ENCODE results near the gene RNF2.

DNA sequence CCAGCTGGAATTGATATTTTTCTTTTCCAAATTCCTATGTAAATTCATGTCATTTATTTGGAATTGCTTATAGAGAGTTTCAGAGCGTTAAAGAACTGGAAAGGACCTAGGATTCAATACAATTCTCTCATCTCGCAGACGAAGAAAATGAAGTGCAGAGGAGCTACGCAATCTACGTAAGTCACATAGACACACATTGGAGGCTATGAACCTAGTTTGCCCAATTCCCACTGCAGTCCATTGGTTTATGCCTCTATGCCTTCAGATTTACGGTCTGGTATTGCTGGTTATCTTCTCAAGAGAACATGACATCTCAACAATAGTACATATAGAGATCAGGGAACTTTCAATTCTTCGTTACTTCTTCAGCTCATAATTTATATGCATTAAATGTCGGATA lies 971 bp upstream of the RNF2 start:
- TF ChIP-seq, protein P1, sequence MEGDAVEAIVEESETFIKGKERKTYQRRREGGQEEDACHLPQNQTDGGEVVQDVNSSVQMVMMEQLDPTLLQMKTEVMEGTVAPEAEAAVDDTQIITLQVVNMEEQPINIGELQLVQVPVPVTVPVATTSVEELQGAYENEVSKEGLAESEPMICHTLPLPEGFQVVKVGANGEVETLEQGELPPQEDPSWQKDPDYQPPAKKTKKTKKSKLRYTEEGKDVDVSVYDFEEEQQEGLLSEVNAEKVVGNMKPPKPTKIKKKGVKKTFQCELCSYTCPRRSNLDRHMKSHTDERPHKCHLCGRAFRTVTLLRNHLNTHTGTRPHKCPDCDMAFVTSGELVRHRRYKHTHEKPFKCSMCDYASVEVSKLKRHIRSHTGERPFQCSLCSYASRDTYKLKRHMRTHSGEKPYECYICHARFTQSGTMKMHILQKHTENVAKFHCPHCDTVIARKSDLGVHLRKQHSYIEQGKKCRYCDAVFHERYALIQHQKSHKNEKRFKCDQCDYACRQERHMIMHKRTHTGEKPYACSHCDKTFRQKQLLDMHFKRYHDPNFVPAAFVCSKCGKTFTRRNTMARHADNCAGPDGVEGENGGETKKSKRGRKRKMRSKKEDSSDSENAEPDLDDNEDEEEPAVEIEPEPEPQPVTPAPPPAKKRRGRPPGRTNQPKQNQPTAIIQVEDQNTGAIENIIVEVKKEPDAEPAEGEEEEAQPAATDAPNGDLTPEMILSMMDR (IDR thresholded peaks at IDR 0.05): no peak
- no peak for TF ChIP-seq POLR2A (IDR thresholded peaks at IDR 0.05)
